Spinal cord (tissue), 10 donors: ENCODE data around the gene BRIX1. TPM values are rescaled to one million over a fixed set of nuclear protein-coding genes. Genes with fewer than 3 reads are reported as not detected.

Experiments used
- DNase-seq, 6 donors: peaks; one replicate each; pipeline versions ENCODE4 v3.0.0 to v3.0.0-alpha.2; 2013 to 2015; ENCODE audit warnings: low spot score in 6 of 6, low read depth in 4 of 6
- H3K27ac ChIP-seq: one replicate; pipeline ENCODE4 v1.5.1; 2013; ENCODE audit warnings: low read depth, low read length, control low read depth
- H3K27me3 ChIP-seq: one replicate; pipeline ENCODE4 v1.6.1; 2013; ENCODE audit warnings: low read length; ENCODE audit not compliant: control insufficient read depth, insufficient read depth
- H3K36me3 ChIP-seq: one replicate; pipeline ENCODE4 v1.6.1; 2013; ENCODE audit warnings: low read length; ENCODE audit not compliant: control insufficient read depth, insufficient read depth
- H3K4me1 ChIP-seq: one replicate; pipeline ENCODE4 v1.6.1; 2013; ENCODE audit warnings: low read length; ENCODE audit not compliant: control insufficient read depth, insufficient read depth
- H3K4me3 ChIP-seq: one replicate; pipeline ENCODE4 v1.5.1; 2013; ENCODE audit warnings: low read depth, low read length, control low read depth
- H3K9me3 ChIP-seq: one replicate; pipeline ENCODE4 v1.6.1; 2013; ENCODE audit warnings: low read length; ENCODE audit not compliant: control insufficient read depth, insufficient read depth
- WGBS: methylation state at CpG from one replicate; pipeline ENCODE4 v1.1.5; 2013; ENCODE audit warnings: missing lambda C conversion rate; ENCODE audit not compliant: insufficient coverage; 5-methylcytosine and 5-hydroxymethylcytosine counted together
- long read RNA-seq, 4 donors: transcript quantifications; one replicate each; lab custom pipeline, GENCODE V29; 2026
- polyA plus RNA-seq, 2 donors: library from polyadenylated mRNA; unstranded; fragments of 120-200 nt; gene quantifications; one replicate each; pipeline ENCODE4 v1.2.1, GENCODE V29; 2013; ENCODE audit not compliant: insufficient read length in 2 of 2
- total RNA-seq, 2 donors: library from RNA; depleted of rRNA in 1 of 2; stranded (reverse); fragments of 120-200 nt in 1 of 2; fragments of >200 nt in 1 of 2; gene quantifications; one replicate each; pipeline versions ENCODE4 v1.2.3 to v1.2.4, GENCODE V29; 2013 to 2014
- donor health status: healthy.

The BRIX1 gene, protein sequence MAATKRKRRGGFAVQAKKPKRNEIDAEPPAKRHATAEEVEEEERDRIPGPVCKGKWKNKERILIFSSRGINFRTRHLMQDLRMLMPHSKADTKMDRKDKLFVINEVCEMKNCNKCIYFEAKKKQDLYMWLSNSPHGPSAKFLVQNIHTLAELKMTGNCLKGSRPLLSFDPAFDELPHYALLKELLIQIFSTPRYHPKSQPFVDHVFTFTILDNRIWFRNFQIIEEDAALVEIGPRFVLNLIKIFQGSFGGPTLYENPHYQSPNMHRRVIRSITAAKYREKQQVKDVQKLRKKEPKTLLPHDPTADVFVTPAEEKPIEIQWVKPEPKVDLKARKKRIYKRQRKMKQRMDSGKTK
- total RNA-seq, result 10 to 100 TPM; 30.1 to 33.5 TPM
- 10 to 100 TPM; 32.9 to 35.7 TPM for polyA plus RNA-seq
- long read RNA-seq, donor 1, transcript BRIX1-201 (10 exons, 1,926 nt), result major isoform, 18 of 18 reads
- long read RNA-seq, donor 1, partial matches to known transcripts, result 0 of 18 reads
- long read RNA-seq, donor 1, other reads (novel, unspliced or antisense), result 0 of 18 reads
- long read RNA-seq, donor 2, partial matches to known transcripts, result 0 of 2 reads
- long read RNA-seq, donor 2, other reads (novel, unspliced or antisense), result 0 of 2 reads
- long read RNA-seq, donor 3, transcript BRIX1-201 (10 exons, 1,926 nt), result major isoform, 7 of 13 reads
- long read RNA-seq, donor 3, partial matches to known transcripts, result 0 of 13 reads
- long read RNA-seq, donor 3, other reads (novel, unspliced or antisense), result 6 of 13 reads
- long read RNA-seq, donor 4, transcript BRIX1-201 (10 exons, 1,926 nt), result major isoform, 29 of 34 reads
- long read RNA-seq, donor 4, transcript BRIX1-204 (6 exons, 1,161 nt), result minor isoform, 5 of 34 reads
- long read RNA-seq, donor 4, partial matches to known transcripts, result 0 of 34 reads
- long read RNA-seq, donor 4, other reads (novel, unspliced or antisense), result 0 of 34 reads

GRCh38 chr5:34915139-34915855 is at the start of gene BRIX1, which contains the start of gene RAD1:
Gene BRIX1 (plus strand): TSS chr5:34915711. CDS start chr5:34915739, 28 bp downstream.
Gene RAD1 (minus strand): TSS chr5:34915504. CDS start chr5:34914892, 612 bp downstream.
- 0% methylated on average over 67 of the region's 67 CpGs for WGBS
- Histone ChIP-seq H3K4me3 (peak within 1 kb of the TSS; percentile 99), H3K4me1 (peaks cover 9% of the 10 kb centered on the region), H3K27me3 (no peaks in the 10 kb centered on the region), H3K9me3 (no peaks in the 10 kb centered on the region), H3K27ac (peak within 1 kb of the TSS; percentile 94), H3K36me3 (peaks cover 5% of the 10 kb centered on the region)
- peak; percentile 87 to 99 (median 94) for DNase-seq

GRCh38 chr5:34866989-34867471 is 48.5 kb upstream of the BRIX1 start:
- DNase-seq, result no peak
- Histone ChIP-seq H3K27ac (no peak overlapping the region), H3K9me3 (no peaks in the 10 kb centered on the region)

DNA sequence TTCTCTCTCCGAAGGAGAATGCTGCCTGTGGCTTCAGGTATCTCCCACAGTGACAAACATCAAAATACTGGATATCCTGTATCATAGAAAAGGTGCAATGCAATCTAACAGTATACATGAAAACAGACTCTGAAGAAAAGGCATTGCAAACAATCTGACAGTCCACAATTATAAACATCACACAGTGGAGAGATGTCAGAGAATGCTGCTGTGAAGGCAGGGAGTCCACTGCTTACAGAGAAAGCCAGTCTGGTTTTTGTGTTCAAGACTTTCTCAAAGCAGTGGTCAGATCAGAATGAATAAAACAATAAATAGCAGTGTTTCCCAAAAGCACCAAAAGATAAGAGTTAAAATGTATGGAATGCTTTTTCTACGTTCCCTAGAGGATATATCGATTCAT is 47.9 kb upstream of the BRIX1 start:
- H3K4me1 ChIP-seq, result peaks cover 5% of the 10 kb centered on the region
- no CpG with 5 or more reads among the region's 3 CpGs for WGBS
- no peak for DNase-seq
- H3K27me3 ChIP-seq, result no peaks in the 10 kb centered on the region
- H3K27ac ChIP-seq, result no peak overlapping the region
- H3K36me3 ChIP-seq, result peaks cover 3% of the 10 kb centered on the region
- H3K4me3 ChIP-seq, result no peak overlapping the region
- no peaks in the 10 kb centered on the region for H3K9me3 ChIP-seq

More at GRCh38 chr5:34866989-34867471, 48.5 kb upstream of the BRIX1 start:
- H3K27me3 ChIP-seq, result no peaks in the 10 kb centered on the region
- H3K36me3 ChIP-seq, result peaks cover 3% of the 10 kb centered on the region
- H3K4me3 ChIP-seq, result no peak overlapping the region
- WGBS, result 76% methylated on average over 1 of the region's 3 CpGs
- peaks cover 5% of the 10 kb centered on the region for H3K4me1 ChIP-seq

- Histone ChIP-seq H3K36me3 (peaks cover 3% of the 10 kb centered on the region), H3K27me3 (no peaks in the 10 kb centered on the region), H3K4me1 (peaks cover 5% of the 10 kb centered on the region), H3K4me3 (no peak overlapping the region), H3K27ac (no peak overlapping the region), H3K9me3 (no peaks in the 10 kb centered on the region)
- whole genome bisulfite sequencing, result no CpG with 5 or more reads among the region's 1 CpG
- no peak for DNase-seq
Observed at GRCh38 chr5:34868791-34869190, 46.7 kb upstream of the BRIX1 start.

DNA sequence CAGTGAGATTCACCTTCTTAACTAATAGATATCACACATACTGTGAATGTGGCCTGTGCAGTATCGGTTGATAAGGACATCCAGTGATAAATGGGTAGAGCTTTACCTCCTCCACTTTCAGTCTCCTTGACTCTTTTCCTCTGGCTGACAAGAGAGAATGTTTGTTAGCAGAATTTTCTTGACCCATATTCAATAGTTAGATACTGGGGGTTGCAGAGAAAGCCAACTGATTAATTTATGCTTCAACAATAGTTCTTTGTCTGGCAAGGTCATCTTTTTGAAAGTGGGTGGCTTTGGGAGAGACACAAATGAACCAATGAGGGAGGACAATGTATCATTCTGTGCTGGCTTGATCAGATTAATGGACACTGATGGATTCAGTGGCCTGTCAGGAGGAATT is 46.3 kb upstream of the BRIX1 start:
- no CpG with 5 or more reads among the region's 1 CpG for WGBS
- Histone ChIP-seq H3K36me3 (peaks cover 3% of the 10 kb centered on the region), H3K4me3 (no peak overlapping the region), H3K27ac (no peak overlapping the region), H3K9me3 (no peaks in the 10 kb centered on the region), H3K4me1 (peaks cover 5% of the 10 kb centered on the region), H3K27me3 (no peaks in the 10 kb centered on the region)
- no peak for DNase-seq

DNA sequence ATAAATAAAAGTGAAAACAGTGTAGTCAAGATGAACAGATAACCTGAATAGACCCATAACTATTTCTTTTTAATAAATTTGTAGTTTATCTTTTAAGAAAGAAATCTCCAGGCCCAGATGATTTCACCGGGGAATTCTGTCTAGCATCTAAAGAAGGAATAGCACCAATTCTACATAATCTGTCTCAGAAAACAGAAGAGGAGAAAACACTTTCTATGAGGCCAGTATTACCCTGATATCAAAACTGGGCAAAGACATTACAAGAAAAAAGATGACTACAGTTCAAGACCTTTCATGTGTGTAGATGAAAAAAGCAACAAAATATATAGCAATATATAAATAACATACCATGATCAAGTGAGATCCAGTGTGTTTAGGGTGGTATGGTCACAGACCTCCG is 45.1 kb upstream of the BRIX1 start:
- no peaks in the 10 kb centered on the region for H3K27me3 ChIP-seq
- H3K27ac ChIP-seq, result no peak overlapping the region
- WGBS, result no CpG with 5 or more reads among the region's 2 CpGs
- H3K36me3 ChIP-seq, result peaks cover 3% of the 10 kb centered on the region
- peaks cover 5% of the 10 kb centered on the region for H3K4me1 ChIP-seq
- no peak for DNase-seq
- no peaks in the 10 kb centered on the region for H3K9me3 ChIP-seq
- no peak overlapping the region for H3K4me3 ChIP-seq

- no peak for DNase-seq
- Histone ChIP-seq H3K36me3 (no peaks in the 10 kb centered on the region), H3K27ac (no peak overlapping the region), H3K9me3 (peaks cover 3% of the 10 kb centered on the region), H3K27me3 (no peaks in the 10 kb centered on the region), H3K4me3 (no peak overlapping the region), H3K4me1 (no peaks in the 10 kb centered on the region)
Observed at GRCh38 chr5:34876275-34876674, 39.2 kb upstream of the BRIX1 start.

DNA sequence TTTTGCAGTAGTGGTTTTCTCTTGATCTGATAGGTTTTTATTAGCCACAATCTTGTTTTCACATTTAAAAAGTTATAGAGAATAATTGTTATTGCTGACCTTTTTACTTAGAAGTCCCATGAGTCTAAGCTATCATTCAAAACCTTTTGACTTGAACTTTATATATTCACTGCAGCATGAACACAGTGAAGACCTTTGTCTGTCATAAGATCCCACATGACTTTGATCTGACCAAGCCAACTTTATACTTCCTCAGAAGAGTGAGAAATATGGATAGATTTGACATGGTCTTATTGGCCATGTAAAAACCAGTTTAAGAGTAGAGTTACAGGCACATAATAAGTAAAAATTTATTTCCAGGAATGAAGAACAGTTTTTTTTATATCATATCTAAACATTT is 34.3 kb upstream of the BRIX1 start:
- Histone ChIP-seq H3K9me3 (peaks cover 3% of the 10 kb centered on the region), H3K4me3 (no peak overlapping the region), H3K4me1 (no peaks in the 10 kb centered on the region), H3K27me3 (no peaks in the 10 kb centered on the region), H3K36me3 (no peaks in the 10 kb centered on the region), H3K27ac (no peak overlapping the region)
- no peak for DNase-seq

- Histone ChIP-seq H3K27ac (no peak overlapping the region), H3K4me3 (no peak overlapping the region), H3K27me3 (no peaks in the 10 kb centered on the region), H3K4me1 (no peaks in the 10 kb centered on the region), H3K9me3 (no peaks in the 10 kb centered on the region), H3K36me3 (no peaks in the 10 kb centered on the region)
- 91% methylated on average over 1 of the region's 3 CpGs for WGBS
- no peak for DNase-seq
Observed at GRCh38 chr5:34886392-34887119, 29.0 kb upstream of the BRIX1 start.
